HG03460 (cell line): ENCODE data around the gene PRMT1.
"Not testable (repeated sequence)": the region's sequence is repeated elsewhere in the genome, so short reads cannot be mapped to it uniquely, and the experiment has no call there.

Experiments used
- ATAC-seq: cut with Tn5 transposase; IDR thresholded peaks from one replicate; pipeline ENCODE4 v1.9.1; 2021; ENCODE audit not compliant: unreplicated experiment

Gene PRMT1

GRCh38 chr19:49718511-49718910, 41.4 kb downstream of the PRMT1 start:
- ATAC-seq: no peak

DNA sequence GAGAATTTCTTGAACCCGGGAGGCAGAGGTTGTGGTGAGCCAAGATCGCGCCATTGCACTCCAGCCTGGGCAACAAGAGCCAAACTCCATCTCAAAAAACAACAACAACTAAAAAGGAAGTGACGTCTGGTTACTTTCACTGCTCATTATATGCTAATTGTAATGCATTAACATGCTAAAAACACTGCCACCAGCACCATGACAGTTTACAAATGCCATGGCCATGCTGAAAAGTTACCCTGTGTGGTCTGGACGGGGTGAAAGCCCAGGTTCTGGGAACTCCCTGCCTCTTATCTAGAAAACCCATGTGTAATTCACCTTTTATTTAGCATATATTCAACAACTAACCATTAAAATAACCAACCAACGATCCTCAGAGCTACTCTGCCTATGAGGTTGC, 41.9 kb downstream of the PRMT1 start:
- ATAC-seq: no peak

DNA sequence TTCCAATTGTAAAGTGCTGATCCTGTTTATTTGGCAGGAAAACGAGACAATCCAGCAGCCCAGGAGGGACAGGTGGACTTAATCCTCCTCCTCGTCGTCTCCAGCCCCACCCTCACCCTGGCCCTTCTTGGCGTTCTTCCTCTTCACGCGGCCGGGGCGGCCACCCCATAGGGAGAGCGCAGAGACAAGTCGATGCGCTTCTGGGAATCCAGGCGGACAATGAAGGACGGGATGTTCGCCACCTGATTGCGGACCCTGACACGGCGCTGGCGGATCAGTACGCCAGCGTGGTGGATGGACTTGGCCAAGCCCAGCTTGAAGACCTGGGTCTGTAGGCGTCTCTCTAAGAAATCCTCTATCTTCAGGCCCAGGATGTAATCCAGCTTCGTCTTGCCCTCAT, 42.3 kb downstream of the PRMT1 start:
- not testable (repeated sequence) for ATAC-seq

DNA sequence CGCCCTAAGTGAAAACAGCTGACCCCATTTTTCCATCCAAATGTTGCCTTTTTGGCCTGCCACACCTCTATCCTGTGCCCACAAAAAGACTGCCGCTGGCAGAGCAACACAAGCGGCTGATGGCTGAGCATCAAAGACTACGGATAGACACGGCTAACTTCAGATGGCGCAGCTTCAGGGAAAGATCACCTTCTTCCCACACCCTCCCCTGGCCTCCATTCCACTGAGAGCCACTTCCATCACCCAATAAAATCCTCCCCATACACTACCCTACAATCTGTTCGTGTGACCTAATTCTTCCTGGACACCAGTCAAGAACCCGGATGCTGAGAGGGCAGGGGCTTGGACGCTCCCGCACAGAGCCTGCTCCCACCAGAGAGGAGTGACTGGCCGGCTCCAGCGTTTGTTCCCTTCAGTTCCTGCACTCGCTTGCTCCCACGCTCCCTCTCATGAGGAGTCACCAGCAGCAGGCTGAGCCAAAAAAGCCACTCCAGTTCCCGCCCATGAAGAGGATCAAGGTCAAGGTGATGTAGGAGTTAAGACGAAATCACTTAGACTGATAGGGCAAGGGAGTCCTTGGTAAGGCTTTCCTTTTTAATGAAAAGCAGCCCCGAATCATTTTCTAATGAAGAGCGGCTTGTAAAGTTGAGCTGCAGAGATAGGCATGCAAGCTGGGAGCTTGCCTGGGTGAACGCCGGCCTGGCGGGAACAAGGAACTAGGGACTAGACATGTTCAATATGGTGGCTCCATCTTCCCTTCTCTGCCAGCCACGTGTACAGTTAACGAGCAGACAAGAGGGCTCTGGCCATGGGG, 50.4 kb downstream of the PRMT1 start:
- no peak for ATAC-seq

- ATAC-seq: no peak
Observed at GRCh38 chr19:49730166-49730565, 53.1 kb downstream of the PRMT1 start.
